PC-9 (cell line): ENCODE results near the gene RADIL. TPM values are rescaled to one million over a fixed set of nuclear protein-coding genes. Genes with fewer than 3 reads are reported as not detected.

Experiments used
- BruUV-seq: library from RNA; stranded (reverse); fragments of 400-500 nt; replicated peaks from 2 replicates; lab custom pipeline; 2021; lab: Mats Ljungman, UMichigan
- CTCF ChIA-PET: fragments of 300-600 bp; sonication (Branson Sonifier 250); formaldehyde crosslinking; loops from one replicate; lab custom pipeline; 2022; ENCODE audit warnings: antibody characterized with exemption; lab: Charles Lee
- POLR2A ChIA-PET: fragments of 300-600 bp; sonication (Branson Sonifier 250); formaldehyde crosslinking; loops from one replicate; lab custom pipeline; 2022; ENCODE audit warnings: antibody characterized with exemption; ENCODE audit not compliant: unreplicated experiment; lab: Charles Lee
- DNase-seq, 2 experiments: peaks; one replicate each; pipeline versions ENCODE4 v3.0.0 to v3.0.0-alpha.2; 2015 to 2022; ENCODE audit warnings: mixed read lengths in 1 of 2
- H2AFZ ChIP-seq: fragments of 200-600 bp; sonication (generic); 2 replicates; pipeline ENCODE4 v1.8.1; 2017; ENCODE audit warnings: antibody characterized with exemption
- H3F3A ChIP-seq: fragments of 200-600 bp; sonication (generic); 2 replicates; pipeline ENCODE4 v1.8.1; 2017; ENCODE audit warnings: antibody characterized with exemption, mild to moderate bottlenecking, low read depth; ENCODE audit not compliant: insufficient read depth
- H3K27ac ChIP-seq: fragments of 200-600 bp; sonication (generic); 2 replicates; pipeline ENCODE4 v1.6.1; 2016; ENCODE audit warnings: mixed run types
- H3K27me3 ChIP-seq: fragments of 200-600 bp; sonication (generic); 2 replicates; pipeline ENCODE4 v1.6.1; 2016; ENCODE audit warnings: low read depth, mixed run types; ENCODE audit not compliant: insufficient read depth
- H3K36me3 ChIP-seq: fragments of 200-600 bp; sonication (generic); 2 replicates; pipeline ENCODE4 v1.6.1; 2016; ENCODE audit warnings: low read depth, mixed run types
- H3K4me1 ChIP-seq: fragments of 200-600 bp; sonication (generic); replicated peaks from 2 replicates; pipeline ENCODE4 v1.6.1; 2016; ENCODE audit warnings: mixed run types; ENCODE audit not compliant: insufficient read depth
- H3K4me2 ChIP-seq: fragments of 200-600 bp; sonication (generic); 2 replicates; pipeline ENCODE4 v1.6.1; 2017; ENCODE audit warnings: mixed run types
- H3K4me3 ChIP-seq: fragments of 200-600 bp; sonication (generic); 2 replicates; pipeline ENCODE4 v1.6.1; 2016; ENCODE audit warnings: mixed run types
- H3K79me2 ChIP-seq: fragments of 200-600 bp; sonication (generic); 2 replicates; pipeline ENCODE4 v1.6.1; 2017; ENCODE audit warnings: low read depth, mixed run types
- H3K9me2 ChIP-seq: fragments of 200-600 bp; sonication (generic); 2 replicates; pipeline ENCODE4 v1.8.1; 2017; ENCODE audit warnings: mild to moderate bottlenecking; ENCODE audit not compliant: insufficient read depth
- H3K9me3 ChIP-seq: fragments of 200-600 bp; sonication (generic); 2 replicates; pipeline ENCODE4 v1.8.1; 2016; ENCODE audit warnings: low read depth; ENCODE audit not compliant: insufficient read depth
- H4K20me1 ChIP-seq: fragments of 200-600 bp; sonication (generic); 2 replicates; pipeline ENCODE4 v1.8.1; 2017; ENCODE audit not compliant: insufficient read depth
- EZH2 ChIP-seq: fragments of 200-600 bp; sonication (generic); IDR thresholded peaks from 2 replicates; pipeline ENCODE4 v1.8.0; 2017; ENCODE audit warnings: antibody characterized with exemption, low read depth
- intact Hi-C: fragments of 100-400 bp; cut with micrococcal nuclease; formaldehyde crosslinking; loops from one replicate; pipeline ENCODE4 v1.10.0; 2022; ENCODE audit not compliant: unreplicated experiment
- total RNA-seq: library from RNA; stranded (reverse); gene quantifications from 2 replicates; pipeline ENCODE4 v1.2.3, GENCODE V29; 2021
- TF ChIP-seq, protein P1 (sequence below): fragments of 200-600 bp; sonication (generic); conservative IDR thresholded peaks from 2 replicates; pipeline ENCODE4 v1.6.1; 2017; ENCODE audit warnings: mixed run types, antibody characterized with exemption, mild to moderate bottlenecking, moderate library complexity

The RADIL gene
- total RNA-seq, 1 experiment from 2014 or later: 0.35 TPM

DNA sequence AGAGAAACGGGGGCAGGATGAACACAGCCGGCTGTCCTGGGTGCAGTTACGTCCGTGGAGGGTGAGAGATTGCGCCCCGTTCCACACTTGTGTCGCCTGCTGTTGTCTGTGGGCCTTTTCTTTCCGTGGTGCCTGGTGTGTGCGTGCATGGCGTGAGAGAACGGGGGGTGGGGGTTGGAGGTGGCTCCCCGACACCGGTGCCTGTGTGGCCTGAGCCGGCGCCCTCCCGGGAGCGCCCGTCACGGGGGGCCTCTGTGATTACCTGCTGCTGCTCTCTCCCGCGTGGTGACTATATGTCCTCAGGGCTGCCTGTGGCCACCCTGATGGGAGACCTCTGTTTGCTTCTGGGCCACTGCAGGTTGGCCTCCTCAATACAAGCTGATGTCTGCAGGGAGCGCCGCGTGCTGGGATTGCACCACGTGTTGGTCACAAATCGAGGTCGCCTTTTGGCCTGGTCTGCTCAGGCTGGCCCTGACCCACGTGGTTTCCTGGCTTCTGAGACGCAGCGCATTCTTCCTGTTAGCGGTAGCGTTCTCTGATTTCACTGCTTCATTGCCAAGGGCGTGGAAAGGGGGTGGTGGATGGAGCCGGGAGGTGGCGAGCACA lies 119.0 kb downstream of the RADIL start:
- CTCF ChIA-PET: interaction anchor here (0.7 kb wide), 1 partner anchor 475 kb away, joined by 3 read pairs; no protein-coding TSS in a partner anchor
- Histone ChIP-seq H3K4me3 (no peak overlapping the region), H3F3A (no peaks in the 10 kb centered on the region; the same call in 1 of the 2 replicates), H3K4me1 (no peaks in the 10 kb centered on the region), H3K4me2 (no peak overlapping the region), H2AFZ (no peak overlapping the region), H4K20me1 (peaks cover 8% of the 10 kb centered on the region), H3K27me3 (no peaks in the 10 kb centered on the region), H3K9me3 (no peaks in the 10 kb centered on the region), H3K79me2 (no peaks in the 10 kb centered on the region), H3K27ac (no peak overlapping the region), H3K9me2 (no peaks in the 10 kb centered on the region), H3K36me3 (no peaks in the 10 kb centered on the region; the same call in none of the 2 replicates)
- POLR2A ChIA-PET: no interaction called here
- no peak for DNase-seq
- no TSS peak for BruUV-seq
- intact Hi-C loops: no loop called here
- TF ChIP-seq EZH2: no peak
- TF ChIP-seq, protein P1, sequence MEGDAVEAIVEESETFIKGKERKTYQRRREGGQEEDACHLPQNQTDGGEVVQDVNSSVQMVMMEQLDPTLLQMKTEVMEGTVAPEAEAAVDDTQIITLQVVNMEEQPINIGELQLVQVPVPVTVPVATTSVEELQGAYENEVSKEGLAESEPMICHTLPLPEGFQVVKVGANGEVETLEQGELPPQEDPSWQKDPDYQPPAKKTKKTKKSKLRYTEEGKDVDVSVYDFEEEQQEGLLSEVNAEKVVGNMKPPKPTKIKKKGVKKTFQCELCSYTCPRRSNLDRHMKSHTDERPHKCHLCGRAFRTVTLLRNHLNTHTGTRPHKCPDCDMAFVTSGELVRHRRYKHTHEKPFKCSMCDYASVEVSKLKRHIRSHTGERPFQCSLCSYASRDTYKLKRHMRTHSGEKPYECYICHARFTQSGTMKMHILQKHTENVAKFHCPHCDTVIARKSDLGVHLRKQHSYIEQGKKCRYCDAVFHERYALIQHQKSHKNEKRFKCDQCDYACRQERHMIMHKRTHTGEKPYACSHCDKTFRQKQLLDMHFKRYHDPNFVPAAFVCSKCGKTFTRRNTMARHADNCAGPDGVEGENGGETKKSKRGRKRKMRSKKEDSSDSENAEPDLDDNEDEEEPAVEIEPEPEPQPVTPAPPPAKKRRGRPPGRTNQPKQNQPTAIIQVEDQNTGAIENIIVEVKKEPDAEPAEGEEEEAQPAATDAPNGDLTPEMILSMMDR: no peak

DNA sequence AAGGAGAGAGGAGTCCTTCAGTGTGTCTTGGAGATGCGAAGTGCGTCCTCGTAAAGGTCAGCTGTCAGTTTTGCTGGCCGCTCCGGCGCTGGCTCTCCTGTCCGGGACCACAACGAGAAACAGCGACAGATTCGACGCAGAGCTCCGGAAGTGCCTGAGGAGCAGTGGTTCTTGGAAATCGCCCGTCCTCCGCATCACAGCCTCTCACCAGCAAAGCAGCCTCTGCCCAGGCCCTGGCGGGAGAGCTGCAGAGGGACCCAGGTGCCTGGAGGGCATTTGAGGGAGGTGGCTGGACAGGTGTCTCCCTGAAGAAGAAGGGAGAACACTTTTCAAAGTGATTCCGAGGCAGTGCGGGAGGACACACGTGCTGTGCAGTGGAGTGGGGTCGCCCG lies 119.7 kb downstream of the RADIL start:
- DNase-seq: no peak
- TF ChIP-seq EZH2: no peak
- TF ChIP-seq, protein P1: no peak
- no peaks in the 10 kb centered on the region for H3K79me2 ChIP-seq

DNA sequence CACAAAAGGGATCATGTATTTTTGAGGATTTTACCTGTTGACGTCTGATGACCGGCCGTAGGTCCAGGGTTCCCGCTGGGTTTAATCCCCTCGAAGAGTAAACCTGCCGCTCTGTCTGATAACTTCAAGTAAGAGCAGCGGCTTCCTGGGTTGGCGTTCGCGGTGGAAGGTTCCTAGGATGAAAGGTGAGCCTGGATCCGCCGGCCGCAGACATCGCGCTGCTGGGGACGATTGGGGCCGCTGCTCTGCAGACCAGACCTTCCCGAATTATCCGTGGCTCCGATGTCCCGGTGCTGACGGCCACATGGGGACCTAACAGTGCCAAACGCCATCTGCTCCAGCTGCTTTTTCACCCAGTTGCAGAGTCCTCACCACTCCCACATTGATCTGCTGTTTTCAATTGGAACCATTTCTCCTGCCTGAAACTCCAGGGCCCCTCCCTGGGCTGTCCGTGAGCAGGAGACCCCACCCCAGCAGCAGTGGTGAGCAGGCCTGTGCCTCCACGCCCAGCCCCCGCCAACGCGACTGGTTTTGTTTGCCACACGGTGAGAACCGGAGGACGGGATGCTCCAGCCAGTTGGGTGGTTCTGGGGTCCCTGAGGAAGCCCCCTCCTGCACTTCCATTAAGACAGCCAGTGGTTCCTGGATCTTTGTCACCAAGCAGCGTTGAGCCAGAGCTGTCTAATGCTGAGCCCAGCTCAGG lies 120.3 kb downstream of the RADIL start:
- H3K4me3 ChIP-seq: no peak overlapping the region
- ChIA-PET POLR2A (interaction anchor here (0.6 kb wide), 1 partner anchor 67 kb away, joined by 11 read pairs; no protein-coding TSS in a partner anchor), CTCF (no interaction called here)
- no peaks in the 10 kb centered on the region for H3F3A ChIP-seq
- H3K79me2 ChIP-seq: no peaks in the 10 kb centered on the region
- H3K4me1 ChIP-seq: no peaks in the 10 kb centered on the region
- no peak overlapping the region for H3K27ac ChIP-seq
- no peaks in the 10 kb centered on the region; the same call in none of the 2 replicates for H3K36me3 ChIP-seq
- BruUV-seq: no TSS peak
- peaks cover 8% of the 10 kb centered on the region for H4K20me1 ChIP-seq
- no peaks in the 10 kb centered on the region for H3K27me3 ChIP-seq
- no peaks in the 10 kb centered on the region for H3K9me3 ChIP-seq
- intact Hi-C loops: no loop called here
- H3K9me2 ChIP-seq: no peaks in the 10 kb centered on the region
- no peak overlapping the region for H2AFZ ChIP-seq
- TF ChIP-seq EZH2: no peak
- TF ChIP-seq, protein P1: no peak
- no peak overlapping the region for H3K4me2 ChIP-seq
- DNase-seq: no peak

More for the DNA sequence above, 119.7 kb downstream of the RADIL start:
- BruUV-seq: no TSS peak
- intact Hi-C loops: no loop called here
- Histone ChIP-seq H3K27me3 (no peaks in the 10 kb centered on the region), H3K36me3 (no peaks in the 10 kb centered on the region; the same call in none of the 2 replicates), H3K4me2 (no peak overlapping the region), H3K4me1 (no peaks in the 10 kb centered on the region), H3K27ac (no peak overlapping the region), H3K4me3 (no peak overlapping the region), H4K20me1 (peaks cover 8% of the 10 kb centered on the region), H3F3A (no peaks in the 10 kb centered on the region), H3K9me3 (no peaks in the 10 kb centered on the region), H2AFZ (no peak overlapping the region), H3K9me2 (no peaks in the 10 kb centered on the region)
- ChIA-PET POLR2A (interaction anchor here (0.6 kb wide), 1 partner anchor 68 kb away, joined by 11 read pairs; no protein-coding TSS in a partner anchor), CTCF (interaction anchor here (0.7 kb wide), 1 partner anchor 476 kb away, joined by 3 read pairs; no protein-coding TSS in a partner anchor)
